ENCODE measurements around the gene SLC5A2.
"Not testable (repeated sequence)": the region's sequence is repeated elsewhere in the genome, so short reads cannot be mapped to it uniquely, and the experiment has no call there.

DNA sequence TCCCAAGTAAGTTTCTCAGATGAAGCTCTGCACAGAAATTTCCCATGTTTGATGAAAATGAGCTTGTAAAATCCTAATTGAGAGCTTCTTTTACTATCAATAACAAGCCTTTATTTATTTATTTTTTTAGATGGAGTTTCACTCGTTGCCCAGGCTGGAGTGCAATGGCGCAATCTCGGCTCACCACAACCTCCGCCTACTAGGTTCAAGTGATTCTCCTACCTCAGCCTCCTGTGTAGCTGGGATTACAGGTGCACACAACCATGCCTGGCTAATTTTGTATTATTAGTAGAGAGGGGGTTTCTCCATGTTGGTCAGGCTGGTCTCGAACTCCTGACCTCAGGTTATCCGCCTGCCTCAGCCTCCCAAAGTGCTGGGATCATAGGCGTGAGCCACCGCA, 20.6 kb downstream of the SLC5A2 start:
- not testable (repeated sequence) for TF ChIP-seq POLR2A, POLR2AphosphoS5, TAF1, SPI1, POU2F2 (IDR thresholded peaks at IDR 0.05; ENCODE audit: low read depth, low read length)
